ENCODE data around the gene B4GALT1.
A peak's percentile ranks its signal among the peaks of the same experiment; 100 is the strongest.
"Not testable (repeated sequence)": the region's sequence is repeated elsewhere in the genome, so short reads cannot be mapped to it uniquely, and the experiment has no call there.

B4GALT1 gene

DNA sequence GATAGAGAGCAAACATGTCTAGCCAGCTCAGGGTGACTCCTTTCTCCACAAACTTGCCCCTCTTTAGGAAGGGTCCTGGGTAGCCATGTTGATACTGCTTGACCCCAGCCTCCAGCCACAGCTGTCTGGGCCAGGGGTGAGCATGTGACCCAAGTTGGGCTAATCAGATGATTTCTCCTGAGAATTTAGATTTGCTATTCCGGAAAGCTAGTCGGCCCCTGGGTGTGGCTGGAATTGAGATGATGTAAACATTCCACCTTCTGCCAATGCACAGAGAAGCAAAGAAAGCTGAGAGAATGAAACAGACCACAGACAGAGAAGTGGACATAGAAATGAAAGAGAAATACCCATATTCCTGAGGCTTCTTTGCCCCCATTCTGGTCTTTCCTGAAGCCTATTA is 17.8 kb upstream of the B4GALT1 start:
- no peak for DNase-seq (ENCODE audit: low read depth, low spot score)

- DNase-seq (ENCODE audit: low read depth, low spot score), result no peak
Observed at GRCh38 chr9:33182519-33182918, 15.4 kb upstream of the B4GALT1 start.

GRCh38 chr9:33180526-33181184 is 13.5 kb upstream of the B4GALT1 start:
- DNase-seq (ENCODE audit: low read depth, low spot score), result peak; percentile 76

DNA sequence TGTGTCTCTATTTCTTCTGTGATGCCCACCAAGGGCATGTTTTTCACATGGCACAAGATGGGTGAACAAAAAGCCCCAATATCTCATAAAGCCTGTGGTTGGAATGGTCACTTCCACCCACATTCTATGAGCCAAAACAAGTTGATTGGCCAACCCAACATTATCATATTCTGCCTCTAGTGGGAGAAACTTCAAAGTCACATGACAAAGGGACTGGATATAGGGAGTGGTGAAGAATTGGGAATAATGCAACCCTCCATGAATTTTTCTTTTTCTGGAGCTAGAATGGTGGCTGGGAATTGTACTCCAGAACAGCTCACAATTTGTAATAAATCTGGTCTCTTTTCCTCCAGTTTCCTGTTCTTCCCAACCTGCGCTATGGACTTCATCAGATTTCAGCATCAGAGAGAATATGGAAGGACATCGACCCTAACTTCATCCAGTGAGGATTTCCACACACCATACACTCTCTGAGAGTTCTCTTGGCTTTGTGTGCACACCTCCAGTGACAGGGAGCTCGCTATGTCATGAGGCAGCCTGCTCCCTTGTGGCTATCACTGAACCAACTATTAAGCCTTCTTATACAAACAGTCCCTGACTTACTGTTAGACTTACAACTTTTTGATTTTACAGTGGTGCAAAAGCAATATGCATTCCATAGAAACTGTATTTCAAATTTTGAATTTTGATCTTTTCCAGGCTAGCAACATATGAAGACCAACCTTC is 12.0 kb upstream of the B4GALT1 start:
- DNase-seq (ENCODE audit: low read depth, low spot score), result no peak

GRCh38 chr9:33177639-33178038 is 10.5 kb upstream of the B4GALT1 start:
- no peak for DNase-seq (ENCODE audit: low read depth, low spot score)

- no peak for DNase-seq (ENCODE audit: low read depth, low spot score)
Observed at GRCh38 chr9:33177086-33177485, 9.9 kb upstream of the B4GALT1 start.

GRCh38 chr9:33175649-33176325 is 8.7 kb upstream of the B4GALT1 start:
- DNase-seq (ENCODE audit: low read depth, low spot score), result no peak

DNA sequence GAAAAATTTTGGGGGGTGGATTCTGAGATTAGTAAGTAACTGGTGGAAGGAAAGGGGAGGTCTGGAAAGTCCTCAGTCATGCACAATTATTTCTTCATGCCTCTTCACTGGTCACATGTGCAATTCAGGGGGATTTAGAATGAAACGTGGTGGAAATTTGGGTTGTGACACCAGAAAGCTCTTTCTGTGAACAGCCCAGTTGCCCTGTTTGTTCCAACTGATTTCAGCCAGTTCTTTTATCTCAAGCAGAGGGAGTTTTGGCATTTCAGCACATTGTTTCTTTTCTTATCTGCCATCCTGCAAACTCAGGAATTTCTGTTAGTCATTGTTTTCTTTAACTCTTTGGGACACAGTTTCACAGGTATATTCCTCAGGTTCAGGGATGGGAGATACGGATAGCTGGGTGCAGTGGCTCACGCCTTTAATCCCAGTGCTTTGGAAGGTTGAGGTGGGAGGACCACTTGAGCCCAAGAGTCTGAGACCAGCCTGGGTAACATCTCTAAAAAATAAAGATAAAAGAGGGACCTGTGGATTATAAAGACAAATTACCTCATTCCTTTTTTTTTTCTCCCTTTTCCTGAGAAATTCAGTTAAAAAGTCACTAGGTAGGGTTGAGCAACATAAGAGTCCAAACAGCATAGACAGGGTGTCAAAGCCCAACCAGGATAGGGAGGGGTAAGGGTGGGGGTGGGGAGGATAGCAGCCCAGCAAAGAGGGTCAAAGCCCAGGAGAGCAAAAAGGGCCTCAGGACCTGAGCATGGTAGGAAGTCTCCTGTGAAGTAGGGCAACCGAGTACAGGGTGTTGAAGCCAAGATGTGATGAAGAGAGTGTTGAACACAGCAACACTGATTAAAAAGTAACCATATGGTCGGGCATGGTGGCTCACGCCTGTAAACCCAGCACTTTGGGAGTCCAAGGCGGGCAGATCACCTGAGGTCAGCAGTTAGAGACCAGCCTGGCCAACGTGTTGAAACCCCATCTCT is 5.4 kb upstream of the B4GALT1 start:
- peak; percentile 68 for DNase-seq (ENCODE audit: low read depth, low spot score)

DNA sequence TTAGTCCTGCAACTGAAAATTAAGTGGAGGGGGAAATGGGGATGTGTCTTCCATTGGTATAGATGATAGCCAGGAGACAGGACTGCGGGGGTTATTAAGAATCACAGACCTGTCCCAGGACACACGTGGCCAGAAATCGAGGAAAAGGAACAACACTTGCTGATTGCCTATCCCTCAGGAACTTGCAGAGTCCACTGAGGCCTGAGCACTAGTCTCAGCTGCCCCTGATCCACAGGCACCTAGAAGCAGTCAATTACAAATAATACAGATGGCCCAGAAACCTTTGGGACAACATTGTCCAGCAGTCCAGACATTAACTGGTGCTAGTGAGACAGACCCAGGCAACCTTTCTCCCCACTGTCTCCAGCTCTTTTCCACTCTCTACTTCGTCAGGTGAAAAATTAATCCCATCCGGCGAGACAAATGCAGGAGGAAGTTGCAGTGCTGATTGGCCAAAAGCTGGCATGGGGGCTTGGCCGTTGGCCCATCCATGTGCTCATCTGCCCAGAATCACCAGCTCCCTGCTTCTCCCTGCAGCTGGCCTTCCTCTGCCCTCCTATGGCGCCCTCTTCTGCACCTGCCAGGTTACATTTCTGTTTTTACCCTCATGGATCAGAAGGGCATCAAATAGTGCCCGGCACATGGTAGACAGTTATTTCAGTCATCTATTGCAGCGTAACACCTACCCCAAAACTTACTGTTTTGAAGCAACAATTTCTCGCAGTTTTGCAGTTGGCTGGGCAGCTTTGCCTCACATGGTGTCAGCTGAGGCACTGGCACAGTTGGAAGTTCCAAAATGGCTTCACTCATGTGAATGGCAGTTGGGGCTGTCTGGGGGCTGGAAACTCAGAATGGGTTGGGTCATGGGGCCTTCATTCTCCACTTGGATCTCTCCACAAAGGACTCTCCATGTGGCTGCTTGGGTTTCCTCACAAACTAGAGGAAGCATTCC is 3.6 kb upstream of the B4GALT1 start:
- no peak for DNase-seq (ENCODE audit: low read depth, low spot score)

GRCh38 chr9:33168941-33169544 is 1.9 kb upstream of the B4GALT1 start:
- DNase-seq (ENCODE audit: low read depth, low spot score), result no peak

GRCh38 chr9:33167972-33168461 is 881 bp upstream of the B4GALT1 start:
- DNase-seq (ENCODE audit: low read depth, low spot score), result peak; percentile 39

DNA sequence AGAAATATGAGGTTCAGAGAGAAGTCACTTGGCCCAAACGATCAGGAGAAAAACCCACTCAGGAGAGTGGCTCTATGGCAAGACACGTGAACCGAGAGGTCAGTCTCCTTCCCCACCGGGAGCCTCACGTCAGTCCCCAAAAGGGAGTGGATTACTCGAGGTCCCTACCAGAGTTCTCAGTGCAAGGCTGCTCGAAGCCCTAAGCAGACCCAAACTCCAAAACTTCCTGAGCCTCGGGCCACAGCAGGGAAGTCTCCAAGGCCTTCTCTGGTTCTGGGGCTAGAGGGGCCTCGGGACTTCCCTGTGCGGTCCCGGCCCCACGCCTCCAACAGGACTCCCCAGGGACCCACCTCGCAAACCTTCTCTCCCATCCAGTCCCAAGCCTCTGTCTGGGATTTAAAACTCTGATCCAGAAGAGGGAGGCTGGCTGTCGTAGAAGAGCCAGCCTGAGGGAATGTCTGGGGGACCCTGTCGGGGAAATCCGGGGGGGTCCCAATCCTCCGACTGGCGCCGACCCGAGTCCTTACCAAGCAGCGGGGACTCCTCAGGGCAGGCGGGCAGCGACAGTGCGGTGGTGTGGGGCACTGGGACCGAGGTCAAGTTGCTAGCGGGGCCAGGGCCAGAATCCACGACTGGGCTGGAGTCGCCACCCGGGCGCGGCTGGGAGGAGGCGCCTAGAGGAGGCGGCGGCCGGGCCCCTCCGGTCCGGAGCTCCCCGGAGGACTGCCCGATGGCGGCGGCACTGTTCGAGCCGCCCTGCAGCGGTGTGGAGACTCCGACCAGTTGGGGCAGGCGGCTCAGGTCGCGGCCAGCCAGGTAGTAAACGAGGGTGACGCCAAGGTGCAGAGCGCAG is 679 bp downstream of the B4GALT1 start:
- peak; percentile 47 for DNase-seq (ENCODE audit: low read depth, low spot score)

DNA sequence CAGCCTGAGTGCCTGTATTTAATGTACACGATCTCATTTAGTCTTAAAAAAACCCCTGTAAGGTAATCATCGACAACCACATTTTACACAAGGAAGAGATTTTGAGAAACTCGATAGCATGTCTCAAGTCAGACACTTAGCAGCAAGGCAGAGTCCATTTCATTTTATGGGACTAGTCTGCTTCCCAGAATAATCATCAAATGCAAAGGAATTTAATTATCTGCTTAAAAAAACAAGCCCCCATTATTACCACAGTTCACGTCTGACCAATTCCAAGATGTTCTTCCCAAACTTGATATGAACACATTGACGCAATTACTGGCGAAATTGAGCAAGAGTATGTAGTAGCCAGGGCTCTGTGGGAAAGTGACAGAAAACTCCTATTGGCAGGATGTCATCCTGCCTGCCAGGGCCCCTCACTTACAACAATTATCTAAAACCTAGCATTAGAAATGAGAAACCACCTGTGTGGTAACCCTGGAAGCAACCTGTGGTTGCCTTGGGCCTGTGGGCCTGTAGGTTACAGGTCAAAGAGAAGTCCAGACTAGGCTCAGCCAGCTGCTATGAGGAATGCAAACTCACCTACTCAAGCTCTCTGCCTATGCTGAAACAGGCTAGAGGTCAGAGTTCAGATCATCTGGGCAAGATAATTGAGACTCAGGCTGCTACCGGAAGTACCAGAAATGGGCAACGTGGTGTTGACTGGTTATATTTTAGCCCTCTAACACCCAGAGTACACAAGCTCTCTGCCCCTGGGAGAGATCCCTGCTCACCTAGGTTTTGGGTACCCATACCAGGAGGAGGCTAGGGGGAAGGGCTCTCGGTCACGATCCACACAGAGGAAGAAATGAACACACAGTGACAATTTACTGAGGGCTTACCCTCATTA is 1.6 kb downstream of the B4GALT1 start:
- DNase-seq (ENCODE audit: low read depth, low spot score), result peak; percentile 55

- DNase-seq (ENCODE audit: low read depth, low spot score), result not testable (repeated sequence)
Observed at GRCh38 chr9:33164921-33165262, 2.2 kb downstream of the B4GALT1 start.

GRCh38 chr9:33164138-33164809 is 2.9 kb downstream of the B4GALT1 start:
- DNase-seq (ENCODE audit: low read depth, low spot score), result no peak

DNA sequence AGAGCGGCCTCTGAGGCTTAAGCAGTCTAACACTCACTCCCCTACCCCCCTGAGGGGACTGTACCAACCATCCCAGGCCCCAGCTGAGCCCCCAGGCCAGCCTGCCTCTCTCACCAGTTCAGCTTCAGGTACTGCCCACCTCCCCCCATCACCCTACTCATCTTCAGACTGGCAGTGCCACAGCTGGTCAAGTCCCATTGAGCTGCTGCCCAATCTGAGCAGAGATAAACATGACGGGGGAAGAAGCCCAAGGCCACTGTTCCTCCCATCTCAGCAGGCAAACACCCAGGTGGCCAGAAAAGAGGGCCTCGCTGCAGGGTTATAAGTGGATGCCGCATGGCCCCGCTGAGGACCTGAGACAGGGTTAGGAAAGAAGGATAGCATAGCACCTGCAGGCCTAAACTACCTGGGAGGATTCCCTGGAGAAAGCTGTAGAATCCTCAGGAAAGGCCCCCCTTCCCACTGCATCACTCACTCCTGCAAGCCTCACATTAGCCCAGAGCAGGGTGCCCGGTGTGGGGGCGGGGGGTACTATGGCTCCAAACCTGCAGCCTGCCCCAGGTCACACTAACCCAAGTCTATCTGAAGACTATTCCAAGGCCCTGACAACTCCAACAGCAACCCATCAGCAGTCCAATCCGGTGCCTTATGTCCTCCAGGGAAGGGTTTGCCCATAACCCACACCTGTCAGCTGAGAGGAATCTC is 3.6 kb downstream of the B4GALT1 start:
- DNase-seq (ENCODE audit: low read depth, low spot score), result no peak

Measured in astrocyte of the hippocampus (primary cell).